Measurements from ENCODE around the gene KLHL36.
"Not testable (repeated sequence)": the region's sequence is repeated elsewhere in the genome, so short reads cannot be mapped to it uniquely, and the experiment has no call there.

Gene KLHL36

GRCh38 chr16:84684592-84684965 lies 36.3 kb downstream of the KLHL36 start:
- H3K4me3 ChIP-seq (ENCODE audit: low read depth, low read length) = no peak overlapping the region
- DNase-seq (ENCODE audit: low read depth) = no peak
- TF ChIP-seq CTCF (IDR thresholded peaks at IDR 0.05; ENCODE audit: insufficient read depth, low read depth, low read length, missing control alignments) = no peak

GRCh38 chr16:84685210-84685609 lies 36.9 kb downstream of the KLHL36 start:
- DNase-seq (ENCODE audit: low read depth) = peak; percentile 57
- TF ChIP-seq CTCF (IDR thresholded peaks at IDR 0.05; ENCODE audit: insufficient read depth, low read depth, low read length, missing control alignments) = no peak
- H3K4me3 ChIP-seq (ENCODE audit: low read depth, low read length) = no peak overlapping the region

GRCh38 chr16:84686707-84687298 lies 38.5 kb downstream of the KLHL36 start:
- TF ChIP-seq CTCF (IDR thresholded peaks at IDR 0.05; ENCODE audit: insufficient read depth, low read depth, low read length, missing control alignments) = no peak
- DNase-seq (ENCODE audit: low read depth) = peak; percentile 46
- no peak overlapping the region for H3K4me3 ChIP-seq (ENCODE audit: low read depth, low read length)

- DNase-seq (ENCODE audit: low read depth) = peak; percentile 91
- no peak for TF ChIP-seq CTCF (IDR thresholded peaks at IDR 0.05; ENCODE audit: insufficient read depth, low read depth, low read length, missing control alignments)
- H3K4me3 ChIP-seq (ENCODE audit: low read depth, low read length) = no peak overlapping the region
These were observed 39.4 kb downstream of the KLHL36 start for GRCh38 chr16:84687715-84688114.

- not testable (repeated sequence) for DNase-seq (ENCODE audit: low read depth); H3K4me3 ChIP-seq (ENCODE audit: low read depth, low read length)
These were observed 39.9 kb downstream of the KLHL36 start for GRCh38 chr16:84688163-84688562.

GRCh38 chr16:84689111-84689510 lies 40.8 kb downstream of the KLHL36 start:
- no peak for TF ChIP-seq CTCF (IDR thresholded peaks at IDR 0.05; ENCODE audit: insufficient read depth, low read depth, low read length, missing control alignments)
- no peak overlapping the region for H3K4me3 ChIP-seq (ENCODE audit: low read depth, low read length)
- no peak for DNase-seq (ENCODE audit: low read depth)

GRCh38 chr16:84690088-84690819 lies 41.9 kb downstream of the KLHL36 start:
- DNase-seq (ENCODE audit: low read depth) = no peak
- no peak for TF ChIP-seq CTCF (IDR thresholded peaks at IDR 0.05; ENCODE audit: insufficient read depth, low read depth, low read length, missing control alignments)
- H3K4me3 ChIP-seq (ENCODE audit: low read depth, low read length) = no peak overlapping the region
